Neuron (in vitro differentiated cells): Measurements from ENCODE around the gene CRABP1.
A peak's percentile ranks its signal among the peaks of the same experiment; 100 is the strongest.

Experiments
- H2AFZ ChIP-seq: one replicate; pipeline ENCODE4 v1.6.1; 2013; ENCODE audit warnings: low read depth, mild to moderate bottlenecking, inconsistent platforms, low read length, moderate library complexity
- H3K27me3 ChIP-seq: one replicate; pipeline ENCODE4 v1.6.1; 2013; ENCODE audit warnings: low read length; ENCODE audit not compliant: insufficient read depth
- H3K36me3 ChIP-seq: one replicate; pipeline ENCODE4 v1.6.1; 2013; ENCODE audit warnings: low read length; ENCODE audit not compliant: insufficient read depth
- H3K4me1 ChIP-seq: one replicate; pipeline ENCODE4 v1.6.1; 2013; ENCODE audit warnings: low read length; ENCODE audit not compliant: insufficient read depth
- H3K4me3 ChIP-seq: 2 replicates; pipeline ENCODE4 v1.5.1; 2013; ENCODE audit warnings: mild to moderate bottlenecking, low read length, moderate library complexity
- H3K9me3 ChIP-seq: one replicate; pipeline ENCODE4 v1.6.1; 2013; ENCODE audit warnings: low read length

CRABP1 gene

DNA sequence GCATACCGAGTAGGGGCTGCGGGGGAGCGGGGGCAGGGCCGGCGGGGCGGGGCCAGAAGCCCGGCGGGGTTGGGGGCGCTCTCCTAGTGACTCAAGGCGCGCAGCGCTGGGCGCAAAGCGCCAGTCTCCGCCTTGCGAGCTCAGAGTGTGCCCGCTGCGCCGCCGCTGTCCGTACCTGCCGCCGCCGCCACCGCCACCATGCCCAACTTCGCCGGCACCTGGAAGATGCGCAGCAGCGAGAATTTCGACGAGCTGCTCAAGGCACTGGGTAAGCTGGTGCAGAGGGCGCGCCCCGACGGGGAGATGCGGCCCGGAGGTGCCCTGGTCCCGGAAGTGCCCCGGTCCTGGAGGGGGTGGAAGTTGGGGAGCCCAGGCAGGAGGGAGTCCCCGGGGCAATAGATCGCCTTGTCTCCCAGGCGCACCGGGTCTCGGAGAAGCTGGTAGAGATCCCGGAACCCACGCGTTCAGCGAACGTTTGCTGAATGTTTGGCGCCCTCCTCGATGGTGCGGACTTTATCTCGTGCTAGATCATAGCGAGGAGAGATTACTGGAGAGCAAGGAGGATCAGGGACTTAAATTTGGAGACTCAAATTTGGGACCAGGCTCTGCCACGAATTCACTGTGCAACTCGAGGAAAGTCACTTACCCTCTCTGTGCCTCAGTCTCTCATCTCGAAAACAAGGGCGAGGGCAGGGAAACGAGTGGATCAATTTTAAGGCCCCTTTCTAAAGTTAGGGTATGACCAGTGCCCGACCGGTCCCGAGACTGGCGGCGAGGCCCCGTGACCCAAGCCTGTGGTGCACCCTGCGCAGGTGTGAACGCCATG lies at the start of gene CRABP1:
CRABP1 (plus strand) TSS at position 123 of the 826 bp plus-strand sequence; CDS start at position 199, 76 bp downstream.
- Histone ChIP-seq H2AFZ (peak within 1 kb of the TSS; percentile 27), H3K27me3 (no peaks in the 10 kb centered on the region), H3K4me1 (peaks cover 44% of the 10 kb centered on the region), H3K4me3 (peak within 1 kb of the TSS; percentile 55), H3K9me3 (peaks cover 4% of the 10 kb centered on the region), H3K36me3 (peaks cover 7% of the 10 kb centered on the region)

DNA sequence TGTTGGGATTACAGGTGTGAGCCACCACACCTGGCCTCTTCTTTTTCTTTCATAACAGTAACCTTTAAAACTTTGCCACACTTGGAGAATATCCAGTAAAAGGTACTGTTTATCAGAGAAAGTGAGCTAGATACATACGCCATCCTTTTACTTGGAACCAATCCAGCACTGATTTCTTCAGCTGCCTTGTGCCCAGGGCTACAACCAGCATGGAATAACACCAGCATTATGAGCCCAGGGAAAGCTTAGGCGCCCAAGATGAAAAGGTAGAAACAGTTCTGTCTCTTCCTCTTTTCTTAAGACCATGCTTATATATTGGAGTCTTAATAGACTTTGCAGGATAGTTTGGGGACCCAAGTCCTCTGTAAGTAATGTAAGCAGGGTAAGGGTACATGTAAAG lies 49.1 kb upstream of the CRABP1 start:
- no peak overlapping the region for H3K4me3 ChIP-seq
- H3K27me3 ChIP-seq, result no peaks in the 10 kb centered on the region
- no peaks in the 10 kb centered on the region for H3K4me1 ChIP-seq
- no peak overlapping the region for H2AFZ ChIP-seq
- peaks cover 43% of the 10 kb centered on the region for H3K36me3 ChIP-seq
- no peaks in the 10 kb centered on the region for H3K9me3 ChIP-seq

DNA sequence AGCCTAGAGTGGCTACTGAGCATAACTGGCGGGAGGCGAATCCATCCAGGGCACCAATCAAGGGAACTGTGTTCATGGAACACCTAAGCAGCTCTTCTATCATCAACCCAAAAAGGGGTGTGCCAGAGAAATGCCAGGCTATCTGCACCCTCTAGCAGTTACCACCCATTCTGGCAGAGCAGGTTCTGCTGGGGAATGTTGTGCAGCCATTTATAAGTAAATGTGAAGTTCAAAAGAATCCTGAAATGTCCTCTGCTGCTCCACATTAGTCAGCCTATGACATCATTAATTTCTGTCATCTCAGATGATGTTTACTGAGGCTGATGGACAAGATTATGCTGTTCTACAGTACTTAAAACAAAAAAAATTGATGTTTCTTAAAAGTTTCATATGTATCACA lies 48.5 kb upstream of the CRABP1 start:
- H3K27me3 ChIP-seq, result no peaks in the 10 kb centered on the region
- no peak overlapping the region for H2AFZ ChIP-seq
- H3K36me3 ChIP-seq, result peaks cover 41% of the 10 kb centered on the region
- H3K4me3 ChIP-seq, result no peak overlapping the region
- H3K4me1 ChIP-seq, result no peaks in the 10 kb centered on the region
- H3K9me3 ChIP-seq, result no peaks in the 10 kb centered on the region

- Histone ChIP-seq H3K9me3 (no peaks in the 10 kb centered on the region), H3K27me3 (no peaks in the 10 kb centered on the region), H2AFZ (no peak overlapping the region), H3K4me1 (no peaks in the 10 kb centered on the region), H3K4me3 (no peak overlapping the region), H3K36me3 (peaks cover 41% of the 10 kb centered on the region)
Observed at GRCh38 chr15:78292219-78292618, 47.9 kb upstream of the CRABP1 start.

GRCh38 chr15:78299101-78299930 lies 40.8 kb upstream of the CRABP1 start, which contains the start of gene SKIC8:
Gene SKIC8 (minus strand): TSS chr15:78299609. CDS start chr15:78295686, 3,923 bp downstream.
- H3K36me3 ChIP-seq, result peaks cover 5% of the 10 kb centered on the region
- H3K4me3 ChIP-seq, result peak within 1 kb of the TSS; percentile 54
- no peaks in the 10 kb centered on the region for H3K9me3 ChIP-seq
- peaks cover 8% of the 10 kb centered on the region for H3K4me1 ChIP-seq
- H2AFZ ChIP-seq, result peak within 1 kb of the TSS; percentile 29
- no peaks in the 10 kb centered on the region for H3K27me3 ChIP-seq

DNA sequence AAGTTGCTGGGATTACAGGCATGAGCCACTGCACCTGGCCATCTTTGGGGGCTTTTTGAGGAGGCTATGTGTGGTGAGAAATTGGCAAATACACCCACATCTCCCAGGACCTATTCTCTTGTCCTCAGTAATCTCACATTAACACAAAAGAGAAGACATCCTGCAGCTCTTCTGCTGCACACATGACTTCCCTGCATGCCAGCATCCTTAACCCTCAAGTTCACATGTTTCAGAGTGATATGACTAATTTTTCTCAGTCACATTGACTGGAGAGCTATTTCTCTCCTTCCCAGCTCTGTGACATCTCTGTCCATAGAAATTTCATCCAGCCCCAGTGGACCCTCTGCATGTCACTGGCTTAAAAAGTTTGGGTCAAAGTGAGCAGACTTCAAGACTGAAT lies 38.8 kb upstream of the CRABP1 start:
- Histone ChIP-seq H3K4me1 (peaks cover 9% of the 10 kb centered on the region), H3K4me3 (no peak overlapping the region), H2AFZ (no peak overlapping the region)

DNA sequence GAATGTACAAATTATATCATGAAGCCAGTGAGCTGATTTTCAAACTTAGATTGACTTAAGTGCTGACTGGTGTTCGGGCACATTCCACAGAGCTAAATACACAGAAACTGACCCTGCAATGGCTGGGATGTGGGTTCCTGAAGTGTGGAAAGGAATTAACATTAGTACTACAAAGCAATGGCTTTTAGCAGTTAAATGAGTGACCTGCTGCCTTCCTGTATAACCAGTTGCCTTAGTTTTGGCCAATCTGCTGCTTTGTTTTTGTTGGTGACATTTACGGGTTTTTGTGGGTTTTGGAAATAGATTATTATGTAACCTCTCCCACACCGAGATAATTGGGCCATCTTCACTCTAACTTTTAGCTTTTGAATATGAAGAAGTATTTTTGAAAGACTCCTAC lies 38.3 kb upstream of the CRABP1 start:
- Histone ChIP-seq H3K4me3 (no peak overlapping the region), H3K36me3 (no peaks in the 10 kb centered on the region), H3K9me3 (no peaks in the 10 kb centered on the region), H3K27me3 (no peaks in the 10 kb centered on the region), H2AFZ (no peak overlapping the region), H3K4me1 (peaks cover 14% of the 10 kb centered on the region)

More for the DNA sequence above, 38.8 kb upstream of the CRABP1 start:
- Histone ChIP-seq H3K36me3 (no peaks in the 10 kb centered on the region), H3K27me3 (no peaks in the 10 kb centered on the region), H3K9me3 (no peaks in the 10 kb centered on the region)

GRCh38 chr15:78302579-78303312 lies 37.4 kb upstream of the CRABP1 start:
- no peaks in the 10 kb centered on the region for H3K36me3 ChIP-seq
- no peak overlapping the region for H3K4me3 ChIP-seq
- peaks cover 19% of the 10 kb centered on the region for H3K4me1 ChIP-seq
- no peak overlapping the region for H2AFZ ChIP-seq
- no peaks in the 10 kb centered on the region for H3K27me3 ChIP-seq
- no peaks in the 10 kb centered on the region for H3K9me3 ChIP-seq

DNA sequence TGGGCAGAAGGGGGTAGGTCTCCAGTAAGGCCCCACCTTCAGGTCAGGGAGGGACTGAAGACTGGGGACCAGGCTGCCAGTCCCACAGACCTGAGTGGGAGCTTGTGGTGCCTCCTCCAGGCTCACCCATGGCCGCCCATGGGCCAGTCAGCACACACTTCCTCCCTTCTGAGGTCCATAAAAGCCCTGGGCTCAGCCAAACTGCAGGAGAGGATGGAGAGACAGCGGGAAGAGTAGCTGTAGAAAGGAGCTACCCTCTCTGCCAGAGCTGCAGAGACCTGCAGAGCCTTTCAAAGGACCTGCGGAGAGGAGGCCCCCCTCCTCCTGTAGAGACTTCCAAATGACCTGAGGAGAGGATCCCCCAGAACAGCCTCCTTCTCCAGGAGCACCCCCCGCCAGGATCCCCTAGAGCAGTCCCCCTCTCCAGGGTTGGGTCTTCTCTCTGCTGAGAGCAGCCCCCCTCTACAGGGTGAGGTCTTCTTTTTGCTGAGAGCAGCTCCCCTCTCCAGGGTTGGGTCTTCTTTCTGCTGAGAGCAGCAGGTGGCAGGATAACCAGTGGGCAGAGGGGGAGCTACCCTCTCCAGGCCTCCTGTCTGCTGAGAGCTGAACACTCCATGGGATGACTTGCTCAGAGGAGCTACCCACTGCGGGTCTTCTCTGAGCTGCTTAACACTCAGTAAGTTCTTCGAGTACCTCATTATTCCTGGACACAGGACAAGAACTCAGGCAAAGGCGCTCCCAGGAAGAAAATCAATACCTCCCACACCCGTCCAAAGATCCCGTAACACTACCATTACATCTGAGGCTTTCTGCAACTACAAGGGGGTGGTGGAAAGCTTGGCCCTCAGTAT lies 35.7 kb upstream of the CRABP1 start:
- H3K36me3 ChIP-seq, result no peaks in the 10 kb centered on the region
- no peak overlapping the region for H2AFZ ChIP-seq
- peaks cover 16% of the 10 kb centered on the region for H3K4me1 ChIP-seq
- H3K4me3 ChIP-seq, result no peak overlapping the region
- no peaks in the 10 kb centered on the region for H3K27me3 ChIP-seq
- no peaks in the 10 kb centered on the region for H3K9me3 ChIP-seq

DNA sequence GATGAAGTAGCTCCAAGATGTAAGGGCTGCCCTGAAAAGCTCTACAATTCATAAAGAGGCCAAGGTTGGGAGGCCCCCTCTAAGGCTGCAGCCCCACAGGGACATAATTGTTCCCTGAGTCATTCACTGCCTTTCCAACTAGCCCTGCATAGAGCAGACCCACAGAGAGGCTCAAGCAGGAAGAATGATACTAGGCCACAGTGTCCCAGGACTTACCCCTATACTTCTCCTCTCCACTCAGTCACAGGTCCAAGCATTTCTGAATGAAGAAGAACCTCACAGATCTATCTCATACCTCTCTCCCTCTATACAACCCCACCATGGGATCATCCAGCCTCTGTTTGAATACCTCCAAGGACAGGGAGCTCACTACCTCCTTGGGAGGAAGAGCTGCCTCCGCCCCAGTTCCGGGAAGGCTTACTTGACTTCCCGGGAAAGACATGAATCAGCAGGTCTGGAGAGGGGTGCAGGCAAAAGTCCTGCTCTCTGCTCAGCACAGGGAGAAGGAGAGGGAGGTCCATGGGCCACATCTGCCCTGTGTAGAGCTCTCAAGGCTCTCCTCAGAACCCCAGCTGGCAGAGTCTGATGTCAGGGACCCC lies 33.9 kb upstream of the CRABP1 start:
- Histone ChIP-seq H2AFZ (no peak overlapping the region), H3K9me3 (no peaks in the 10 kb centered on the region), H3K36me3 (no peaks in the 10 kb centered on the region), H3K4me1 (peaks cover 18% of the 10 kb centered on the region), H3K27me3 (no peaks in the 10 kb centered on the region), H3K4me3 (no peak overlapping the region)

- H3K4me1 ChIP-seq, result peaks cover 34% of the 10 kb centered on the region
- H2AFZ ChIP-seq, result no peak overlapping the region
- H3K4me3 ChIP-seq, result no peak overlapping the region
- H3K9me3 ChIP-seq, result no peaks in the 10 kb centered on the region
- no peaks in the 10 kb centered on the region for H3K36me3 ChIP-seq
- H3K27me3 ChIP-seq, result no peaks in the 10 kb centered on the region
Observed at GRCh38 chr15:78307976-78308375, 32.2 kb upstream of the CRABP1 start.
